Smooth muscle cell (in vitro differentiated cells): ENCODE results near the gene AOAH. TPM values are rescaled to one million over a fixed set of nuclear protein-coding genes. Genes with fewer than 3 reads are reported as not detected.
"Not testable (repeated sequence)": the region's sequence is repeated elsewhere in the genome, so short reads cannot be mapped to it uniquely, and the experiment has no call there.

Source experiments
- DNase-seq: peaks from one replicate; lab custom pipeline; 2025; ENCODE audit not compliant: unreplicated experiment; lab: John Stamatoyannopoulos, UW
- H2AFZ ChIP-seq: fragments of 200-600 bp; sonication (generic); 2 replicates; pipeline ENCODE4 v1.6.0; 2016; ENCODE audit warnings: antibody characterized with exemption, low read depth, mild to moderate bottlenecking
- H3F3A ChIP-seq: fragments of 200-600 bp; sonication (generic); 2 replicates; pipeline ENCODE4 v1.6.0; 2017; ENCODE audit warnings: antibody characterized with exemption, low read depth
- H3K27ac ChIP-seq: fragments of 200-600 bp; sonication (generic); 2 replicates; pipeline ENCODE4 v1.5.1; 2016; ENCODE audit warnings: low read depth, mild to moderate bottlenecking
- H3K27me3 ChIP-seq: fragments of 200-600 bp; sonication (generic); 2 replicates; pipeline ENCODE4 v1.6.1; 2016; ENCODE audit warnings: low read depth, mild to moderate bottlenecking
- H3K36me3 ChIP-seq: fragments of 200-600 bp; sonication (generic); 2 replicates; pipeline ENCODE4 v1.5.1; 2016; ENCODE audit warnings: low read depth
- H3K4me1 ChIP-seq: fragments of 200-600 bp; sonication (generic); 2 replicates; pipeline ENCODE4 v1.5.1; 2016; ENCODE audit warnings: low read depth
- H3K4me2 ChIP-seq: fragments of 200-600 bp; sonication (generic); 2 replicates; pipeline ENCODE4 v1.6.0; 2016; ENCODE audit warnings: mild to moderate bottlenecking
- H3K4me3 ChIP-seq: fragments of 200-600 bp; sonication (generic); 2 replicates; pipeline ENCODE4 v1.5.1; 2016; ENCODE audit warnings: mild to moderate bottlenecking
- H3K79me2 ChIP-seq: fragments of 200-600 bp; sonication (generic); 2 replicates; pipeline ENCODE4 v1.6.0; 2016; ENCODE audit warnings: low read depth, mild to moderate bottlenecking
- H3K9ac ChIP-seq: fragments of 200-600 bp; sonication (generic); 2 replicates; pipeline ENCODE4 v1.6.0; 2016; ENCODE audit warnings: low read depth
- H3K9me3 ChIP-seq: fragments of 200-600 bp; sonication (generic); replicated peaks from 2 replicates; pipeline ENCODE4 v1.5.1; 2016; ENCODE audit warnings: low read depth
- H4K20me1 ChIP-seq: fragments of 200-600 bp; sonication (generic); 2 replicates; pipeline ENCODE4 v1.6.0; 2016; ENCODE audit warnings: low read depth
- WGBS: methylation state at CpG from one replicate; pipeline ENCODE4 v1.1.7; 2016; ENCODE audit warnings: low lambda C conversion rate; 5-methylcytosine and 5-hydroxymethylcytosine counted together
- polyA plus RNA-seq: library from polyadenylated mRNA; unstranded; fragments of >200 nt; fragmentation: Nextera tagmentation; extraction: Ambion mirVana; gene quantifications from 2 replicates; pipeline ENCODE4 v1.2.1, GENCODE V29; 2016
- total RNA-seq: library from RNA; depleted of rRNA; stranded (reverse); fragments of >200 nt; gene quantifications from 2 replicates; pipeline ENCODE4 v1.2.3, GENCODE V29; 2014
- TF ChIP-seq, protein P1 (sequence below): fragments of 200-600 bp; sonication (generic); IDR thresholded peaks from 2 replicates; pipeline ENCODE4 v1.5.1; 2017; ENCODE audit warnings: borderline replicate concordance, mild to moderate bottlenecking, antibody characterized with exemption; ENCODE audit not compliant: insufficient read depth, poor library complexity, severe bottlenecking

The AOAH gene
- total and polyA plus RNA-seq, 2 experiments from 2014 or later = not detected

DNA sequence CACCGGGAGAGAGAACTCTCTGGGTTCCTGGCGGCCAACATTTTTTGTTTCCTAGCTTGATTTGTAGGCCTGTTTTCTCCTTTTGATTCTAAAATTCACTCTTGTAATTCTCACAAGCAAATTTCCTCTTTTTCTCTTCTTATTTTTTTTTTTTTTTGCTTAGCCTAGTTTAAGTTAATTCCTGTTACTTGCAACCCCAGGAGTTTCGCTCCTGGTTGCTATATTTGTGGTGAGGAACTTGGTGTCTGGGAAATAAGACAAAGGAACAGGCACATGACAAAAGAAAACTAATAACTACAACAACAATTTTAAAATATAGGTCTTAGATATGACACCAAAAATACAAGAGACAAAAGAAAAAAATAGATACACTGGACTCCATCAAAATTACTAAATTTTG, 6.7 kb downstream of the AOAH start:
- H2AFZ ChIP-seq = no peak overlapping the region
- no peaks in the 10 kb centered on the region for H3K36me3 ChIP-seq
- H3K4me3 ChIP-seq = no peak overlapping the region
- no peak overlapping the region for H3K27ac ChIP-seq
- no peaks in the 10 kb centered on the region for H3K79me2 ChIP-seq
- H3K4me1 ChIP-seq = no peaks in the 10 kb centered on the region
- whole genome bisulfite sequencing = 89% methylated on average over 3 of the region's 3 CpGs
- TF ChIP-seq, protein P1, sequence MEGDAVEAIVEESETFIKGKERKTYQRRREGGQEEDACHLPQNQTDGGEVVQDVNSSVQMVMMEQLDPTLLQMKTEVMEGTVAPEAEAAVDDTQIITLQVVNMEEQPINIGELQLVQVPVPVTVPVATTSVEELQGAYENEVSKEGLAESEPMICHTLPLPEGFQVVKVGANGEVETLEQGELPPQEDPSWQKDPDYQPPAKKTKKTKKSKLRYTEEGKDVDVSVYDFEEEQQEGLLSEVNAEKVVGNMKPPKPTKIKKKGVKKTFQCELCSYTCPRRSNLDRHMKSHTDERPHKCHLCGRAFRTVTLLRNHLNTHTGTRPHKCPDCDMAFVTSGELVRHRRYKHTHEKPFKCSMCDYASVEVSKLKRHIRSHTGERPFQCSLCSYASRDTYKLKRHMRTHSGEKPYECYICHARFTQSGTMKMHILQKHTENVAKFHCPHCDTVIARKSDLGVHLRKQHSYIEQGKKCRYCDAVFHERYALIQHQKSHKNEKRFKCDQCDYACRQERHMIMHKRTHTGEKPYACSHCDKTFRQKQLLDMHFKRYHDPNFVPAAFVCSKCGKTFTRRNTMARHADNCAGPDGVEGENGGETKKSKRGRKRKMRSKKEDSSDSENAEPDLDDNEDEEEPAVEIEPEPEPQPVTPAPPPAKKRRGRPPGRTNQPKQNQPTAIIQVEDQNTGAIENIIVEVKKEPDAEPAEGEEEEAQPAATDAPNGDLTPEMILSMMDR = no peak
- peaks cover 4% of the 10 kb centered on the region for H3K27me3 ChIP-seq
- H3K9ac ChIP-seq = no peak overlapping the region
- H3K9me3 ChIP-seq = no peaks in the 10 kb centered on the region
- no peaks in the 10 kb centered on the region for H4K20me1 ChIP-seq
- no peak overlapping the region for H3K4me2 ChIP-seq
- DNase-seq = no peak
- H3F3A ChIP-seq = no peaks in the 10 kb centered on the region

DNA sequence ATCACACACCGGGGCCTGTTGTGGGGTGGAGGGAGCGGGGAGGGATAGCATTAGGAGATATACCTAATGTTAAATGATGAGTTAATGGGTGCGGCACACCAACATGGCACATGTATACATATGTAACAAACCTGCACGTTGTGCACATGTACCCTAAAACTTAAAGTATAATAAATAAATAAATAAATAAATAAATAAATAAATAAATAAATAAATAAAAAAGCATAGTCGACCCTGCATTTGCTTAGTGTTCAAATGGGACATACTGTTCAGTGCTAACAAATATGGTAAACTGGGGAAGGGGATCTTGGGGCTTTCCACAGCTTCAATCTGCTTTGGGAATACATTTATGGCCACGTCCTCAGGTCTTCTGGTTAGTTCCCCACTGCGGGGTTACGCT, 7.5 kb downstream of the AOAH start:
- H3F3A ChIP-seq, H4K20me1 ChIP-seq, DNase-seq, H3K27ac ChIP-seq, H3K9me3 ChIP-seq, H3K36me3 ChIP-seq, H2AFZ ChIP-seq, H3K4me3 ChIP-seq, H3K9ac ChIP-seq, H3K79me2 ChIP-seq, H3K27me3 ChIP-seq, H3K4me2 ChIP-seq, H3K4me1 ChIP-seq: not testable (repeated sequence)
- 85% methylated on average over 8 of the region's 8 CpGs for WGBS

GRCh38 chr7:36712015-36712414, 12.3 kb downstream of the AOAH start:
- WGBS = 94% methylated on average over 5 of the region's 5 CpGs
- Histone ChIP-seq H3K4me2 (no peak overlapping the region), H3K9ac (no peak overlapping the region), H3K4me1 (no peaks in the 10 kb centered on the region), H3F3A (no peaks in the 10 kb centered on the region), H3K9me3 (no peaks in the 10 kb centered on the region), H3K79me2 (no peaks in the 10 kb centered on the region), H3K36me3 (no peaks in the 10 kb centered on the region), H3K27ac (no peak overlapping the region), H2AFZ (no peak overlapping the region), H3K27me3 (no peaks in the 10 kb centered on the region), H3K4me3 (no peak overlapping the region), H4K20me1 (no peaks in the 10 kb centered on the region)
- TF ChIP-seq, protein P1 = no peak
- no peak for DNase-seq

DNA sequence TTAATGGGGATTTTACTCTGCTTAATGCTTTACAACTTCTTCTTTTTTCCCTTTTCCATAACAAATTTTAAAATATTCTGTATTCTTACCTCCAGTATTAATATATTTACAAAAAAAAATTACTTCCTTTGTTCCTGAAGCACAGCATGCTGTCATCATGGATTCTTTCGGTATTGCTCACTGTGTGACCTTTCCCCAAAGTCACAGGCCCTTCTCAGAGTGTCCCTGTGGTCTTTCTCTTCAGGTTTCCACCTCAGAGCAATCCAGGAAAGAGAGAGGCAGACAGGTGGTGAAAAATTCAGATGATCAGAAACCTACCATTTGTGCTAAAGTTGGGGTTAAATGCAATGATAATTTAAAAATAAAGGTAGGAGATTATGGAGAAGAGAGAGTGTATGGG, 13.0 kb downstream of the AOAH start:
- no peak for DNase-seq
- no peak overlapping the region for H3K4me2 ChIP-seq
- no peak overlapping the region for H3K4me3 ChIP-seq
- 73% methylated on average over 1 of the region's 1 CpG for WGBS
- H3K9ac ChIP-seq = no peak overlapping the region
- no peaks in the 10 kb centered on the region for H3K9me3 ChIP-seq
- H2AFZ ChIP-seq = no peak overlapping the region
- H4K20me1 ChIP-seq = no peaks in the 10 kb centered on the region
- no peak overlapping the region for H3K27ac ChIP-seq
- no peaks in the 10 kb centered on the region for H3F3A ChIP-seq
- H3K27me3 ChIP-seq = no peaks in the 10 kb centered on the region
- no peaks in the 10 kb centered on the region for H3K79me2 ChIP-seq
- TF ChIP-seq, protein P1 = no peak
- no peaks in the 10 kb centered on the region for H3K4me1 ChIP-seq
- H3K36me3 ChIP-seq = no peaks in the 10 kb centered on the region
